Endodermal cell (in vitro differentiated cells): Measurements from ENCODE around the gene CCDC6. TPM values are rescaled to one million over a fixed set of nuclear protein-coding genes. Genes with fewer than 3 reads are reported as not detected.
"Not testable (repeated sequence)": the region's sequence is repeated elsewhere in the genome, so short reads cannot be mapped to it uniquely, and the experiment has no call there.

Experiments
- DNase-seq: peaks from one replicate; pipeline ENCODE4 v3.0.0-alpha.2; 2017
- H3K27ac ChIP-seq: 2 replicates; pipeline ENCODE4 v1.5.1; 2013; ENCODE audit warnings: mild to moderate bottlenecking, low read depth, low read length, moderate library complexity
- H3K27me3 ChIP-seq: 2 replicates; pipeline ENCODE4 v1.6.1; 2013; ENCODE audit warnings: mild to moderate bottlenecking, low read length, moderate library complexity; ENCODE audit not compliant: insufficient read depth, control insufficient read depth, poor library complexity, severe bottlenecking
- H3K36me3 ChIP-seq: 2 replicates; pipeline ENCODE4 v1.7.0; 2013; ENCODE audit warnings: mild to moderate bottlenecking, low read length, moderate library complexity; ENCODE audit not compliant: control insufficient read depth, insufficient read depth
- H3K4me1 ChIP-seq: one replicate; pipeline ENCODE4 v1.7.0; 2013; ENCODE audit warnings: low read length; ENCODE audit not compliant: control insufficient read depth, insufficient read depth
- H3K4me3 ChIP-seq: 2 replicates; pipeline ENCODE4 v1.5.1; 2013; ENCODE audit warnings: mild to moderate bottlenecking, low read length, moderate library complexity
- H3K9ac ChIP-seq: 2 replicates; pipeline ENCODE4 v1.6.1; 2013; ENCODE audit warnings: mild to moderate bottlenecking, low read length, moderate library complexity; ENCODE audit not compliant: poor library complexity, severe bottlenecking; ENCODE audit errors: extremely low read depth
- H3K9me3 ChIP-seq: 2 replicates; pipeline ENCODE4 v1.6.1; 2013; ENCODE audit warnings: mild to moderate bottlenecking, low read length, moderate library complexity; ENCODE audit not compliant: control insufficient read depth
- H3K27ac Mint-ChIP-seq: 2 replicates; pipeline ENCODE4 v1.8.0; 2020; ENCODE audit warnings: mixed read lengths
- H3K27me3 Mint-ChIP-seq: 2 replicates; pipeline ENCODE4 v1.8.0; 2021; ENCODE audit warnings: mild to moderate bottlenecking, mixed read lengths; ENCODE audit not compliant: insufficient read depth
- H3K36me3 Mint-ChIP-seq: 2 replicates; pipeline ENCODE4 v1.8.0; 2020; ENCODE audit warnings: low read depth, mixed read lengths
- H3K4me1 Mint-ChIP-seq: 2 replicates; pipeline ENCODE4 v1.8.0; 2020; ENCODE audit warnings: mixed read lengths
- H3K4me3 Mint-ChIP-seq: 2 replicates; pipeline ENCODE4 v1.8.0; 2020; ENCODE audit warnings: mild to moderate bottlenecking, moderate library complexity, mixed read lengths
- H3K9me3 Mint-ChIP-seq: 2 replicates; pipeline ENCODE4 v1.8.0; 2020; ENCODE audit warnings: mild to moderate bottlenecking, mixed read lengths
- CTCF ChIP-seq: fragments of 200-600 bp; sonication (generic); conservative IDR thresholded peaks from 2 replicates; pipeline ENCODE4 v1.5.0; 2021; ENCODE audit warnings: antibody characterized with exemption, mild to moderate bottlenecking
- WGBS, 2 experiments: methylation state at CpG; one replicate each; pipeline versions ENCODE4 v1.1.5 to v1.1.7; 2013; ENCODE audit warnings: missing lambda C conversion rate in 2 of 2, mixed read lengths in 1 of 2; ENCODE audit not compliant: insufficient coverage in 1 of 2, insufficient read length in 1 of 2; 5-methylcytosine and 5-hydroxymethylcytosine counted together
- total RNA-seq, 2 donors: library from RNA; stranded (reverse); fragmentation: NEBNext Ultra II Directional in 1 of 2; extraction: Animal tissue kit (Norgen Biotek cat#: 25700) in 1 of 2; gene quantifications; 2 replicates in 1 of 2; 3 replicates in 1 of 2; pipeline ENCODE4 v1.2.1, GENCODE V29; 2021

The CCDC6 gene
- total RNA-seq, 2 donors from 2014 or later: 29.3 to 30.4 TPM

- Mint-ChIP-seq H3K27me3 (no peaks in the 10 kb centered on the region), H3K36me3 (peaks cover 1% of the 10 kb centered on the region), H3K4me1 (peaks cover 35% of the 10 kb centered on the region), H3K4me3 (no peak overlapping the region), H3K27ac (peak overlapping the region; percentile 59), H3K9me3 (no peaks in the 10 kb centered on the region)
- no peak for TF ChIP-seq CTCF
- Histone ChIP-seq H3K9me3 (no peaks in the 10 kb centered on the region), H3K4me1 (peaks cover 13% of the 10 kb centered on the region), H3K9ac (no peak overlapping the region), H3K36me3 (no peaks in the 10 kb centered on the region), H3K27me3 (no peaks in the 10 kb centered on the region), H3K4me3 (no peak overlapping the region), H3K27ac (no peak overlapping the region)
- DNase-seq: no peak
- WGBS, 2 experiments: 84 to 100% methylated on average over 3 to 5 of the region's 5 CpGs
Measured at GRCh38 chr10:59887006-59887405, 19.4 kb downstream of the CCDC6 start.

- WGBS, 2 experiments: 75 to 89% methylated on average over 5 to 7 of the region's 8 CpGs
- H3K4me1 Mint-ChIP-seq: peaks cover 37% of the 10 kb centered on the region
- peaks cover 1% of the 10 kb centered on the region for H3K36me3 Mint-ChIP-seq
- Histone ChIP-seq H3K9me3 (no peaks in the 10 kb centered on the region), H3K36me3 (no peaks in the 10 kb centered on the region), H3K4me1 (peaks cover 13% of the 10 kb centered on the region), H3K4me3 (no peak overlapping the region), H3K27ac (no peak overlapping the region), H3K27me3 (no peaks in the 10 kb centered on the region), H3K9ac (no peak overlapping the region)
- H3K9me3 Mint-ChIP-seq: no peaks in the 10 kb centered on the region
- H3K27me3 Mint-ChIP-seq: no peaks in the 10 kb centered on the region
- no peak for DNase-seq
- no peak overlapping the region for H3K27ac Mint-ChIP-seq
- H3K4me3 Mint-ChIP-seq: no peak overlapping the region
- no peak for TF ChIP-seq CTCF
Measured at GRCh38 chr10:59885430-59886134, 20.8 kb downstream of the CCDC6 start.

- H3K9me3 ChIP-seq, H3K9me3 Mint-ChIP-seq, DNase-seq, H3K4me3 ChIP-seq, H3K9ac ChIP-seq, H3K27me3 Mint-ChIP-seq, H3K27ac Mint-ChIP-seq, H3K36me3 Mint-ChIP-seq, H3K27me3 ChIP-seq, H3K27ac ChIP-seq, H3K36me3 ChIP-seq, H3K4me3 Mint-ChIP-seq: not testable (repeated sequence)
- WGBS, 2 experiments: 95 to 100% methylated on average over 2 to 8 of the region's 8 CpGs
- H3K4me1 ChIP-seq: peaks cover 13% of the 10 kb centered on the region
- H3K4me1 Mint-ChIP-seq: peaks cover 37% of the 10 kb centered on the region
Measured at GRCh38 chr10:59884893-59885292, 21.5 kb downstream of the CCDC6 start.

- WGBS, 2 experiments: 76 to 80% methylated on average over 2 to 5 of the region's 6 CpGs
Measured at GRCh38 chr10:59881640-59882039, 24.7 kb downstream of the CCDC6 start.

More at GRCh38 chr10:59881640-59882039, 24.7 kb downstream of the CCDC6 start:
- H3K4me3 ChIP-seq: no peak overlapping the region
- no peak for TF ChIP-seq CTCF
- Mint-ChIP-seq H3K4me3 (no peak overlapping the region), H3K36me3 (no peaks in the 10 kb centered on the region), H3K9me3 (no peaks in the 10 kb centered on the region), H3K4me1 (peaks cover 27% of the 10 kb centered on the region), H3K27me3 (no peaks in the 10 kb centered on the region), H3K27ac (no peak overlapping the region)
- no peaks in the 10 kb centered on the region for H3K9me3 ChIP-seq
- no peaks in the 10 kb centered on the region for H3K27me3 ChIP-seq
- no peak overlapping the region for H3K27ac ChIP-seq
- H3K36me3 ChIP-seq: no peaks in the 10 kb centered on the region
- H3K9ac ChIP-seq: no peak overlapping the region
- peaks cover 7% of the 10 kb centered on the region for H3K4me1 ChIP-seq
- no peak for DNase-seq
